HL-60 (cell line): ENCODE measurements around the gene DLG1.

Experiments used
- CTCF ChIP-seq: IDR thresholded peaks from one replicate; pipeline ENCODE4 v1.5.1; 2011; ENCODE audit warnings: low read length, control low read depth, inconsistent platforms; ENCODE audit not compliant: insufficient read depth
- GABPA ChIP-seq: IDR thresholded peaks from 2 replicates; pipeline ENCODE4 v1.6.1; 2012; ENCODE audit warnings: low read depth
- POLR2AphosphoS5 ChIP-seq: IDR thresholded peaks from 2 replicates; pipeline ENCODE4 v1.6.1; 2012; ENCODE audit warnings: low read depth
- REST ChIP-seq: IDR thresholded peaks from 2 replicates; pipeline ENCODE4 v1.6.1; 2012; ENCODE audit warnings: low read depth; ENCODE audit not compliant: insufficient replicate concordance

GRCh38 chr3:197343111-197343510 is 44.7 kb upstream of the DLG1 start:
- TF ChIP-seq CTCF (no peak), POLR2AphosphoS5 (no peak), REST (no peak), GABPA (no peak)
